HG03064 (cell line): ENCODE data around the gene MLKL.
A peak's percentile ranks its signal among the peaks of the same experiment; 100 is the strongest.

Experiments used
- ATAC-seq: cut with Tn5 transposase; IDR thresholded peaks from one replicate; pipeline ENCODE4 v1.9.1; 2021; ENCODE audit warnings: low read depth; ENCODE audit not compliant: unreplicated experiment

The MLKL gene

GRCh38 chr16:74700438-74701225 is at the start of gene MLKL:
Gene MLKL (minus strand): TSS chr16:74700862. CDS start chr16:74695757, 5,105 bp downstream.
- ATAC-seq: peak; percentile 33

GRCh38 chr16:74749291-74750055 is 48.8 kb upstream of the MLKL start:
- ATAC-seq: no peak

- ATAC-seq: no peak
Observed at GRCh38 chr16:74748616-74749026, 48.0 kb upstream of the MLKL start.

- no peak for ATAC-seq
Observed at GRCh38 chr16:74747716-74748615, 47.3 kb upstream of the MLKL start.

- ATAC-seq: no peak
Observed at GRCh38 chr16:74745926-74746325, 45.3 kb upstream of the MLKL start.

GRCh38 chr16:74745109-74745615 is 44.5 kb upstream of the MLKL start:
- no peak for ATAC-seq

- no peak for ATAC-seq
Observed at GRCh38 chr16:74744566-74744965, 43.9 kb upstream of the MLKL start.

- no peak for ATAC-seq
Observed at GRCh38 chr16:74743668-74744299, 43.1 kb upstream of the MLKL start.

- ATAC-seq: no peak
Observed at GRCh38 chr16:74743045-74743667, 42.5 kb upstream of the MLKL start.

- no peak for ATAC-seq
Observed at GRCh38 chr16:74742051-74742481, 41.4 kb upstream of the MLKL start.

GRCh38 chr16:74740795-74741304 is 40.2 kb upstream of the MLKL start:
- ATAC-seq: no peak

GRCh38 chr16:74739275-74739674 is 38.6 kb upstream of the MLKL start:
- ATAC-seq: no peak

GRCh38 chr16:74738816-74739215 is 38.2 kb upstream of the MLKL start:
- no peak for ATAC-seq

- no peak for ATAC-seq
Observed at GRCh38 chr16:74738113-74738541, 37.5 kb upstream of the MLKL start.

GRCh38 chr16:74737521-74737920 is 36.9 kb upstream of the MLKL start:
- no peak for ATAC-seq

- ATAC-seq: no peak
Observed at GRCh38 chr16:74736531-74737157, 36.0 kb upstream of the MLKL start.

GRCh38 chr16:74735554-74735953 is 34.9 kb upstream of the MLKL start:
- no peak for ATAC-seq

GRCh38 chr16:74735162-74735452 is 34.4 kb upstream of the MLKL start:
- ATAC-seq: no peak
